Superior temporal gyrus (tissue), 1 donor: ENCODE results near the gene CRACR2A.

Source experiments
- DNase-seq: peaks from one replicate; pipeline ENCODE4 v3.0.0-alpha.2; 2016; ENCODE audit errors: extremely low spot score

CRACR2A gene

GRCh38 chr12:3651585-3652424 is 101.1 kb downstream of the CRACR2A start:
- DNase-seq = no peak

GRCh38 chr12:3647504-3647903 is 105.4 kb downstream of the CRACR2A start:
- no peak for DNase-seq

GRCh38 chr12:3646561-3647241 is 106.2 kb downstream of the CRACR2A start:
- no peak for DNase-seq

GRCh38 chr12:3645091-3645490 is 107.8 kb downstream of the CRACR2A start:
- DNase-seq = no peak

GRCh38 chr12:3644104-3644503 is 108.8 kb downstream of the CRACR2A start:
- no peak for DNase-seq

- no peak for DNase-seq
Measured at GRCh38 chr12:3641428-3642018, 111.4 kb downstream of the CRACR2A start.

GRCh38 chr12:3636328-3636727 is 116.6 kb downstream of the CRACR2A start:
- no peak for DNase-seq

- no peak for DNase-seq
Measured at GRCh38 chr12:3634348-3634747, 118.6 kb downstream of the CRACR2A start.

GRCh38 chr12:3633396-3633795 is 119.5 kb downstream of the CRACR2A start:
- DNase-seq = no peak

- no peak for DNase-seq
Measured at GRCh38 chr12:3632754-3633153, 120.2 kb downstream of the CRACR2A start.

- no peak for DNase-seq
Measured at GRCh38 chr12:3632256-3632655, 120.7 kb downstream of the CRACR2A start.

GRCh38 chr12:3631759-3632158 is 121.2 kb downstream of the CRACR2A start:
- DNase-seq = no peak

GRCh38 chr12:3631272-3631637 is 121.7 kb downstream of the CRACR2A start:
- DNase-seq = no peak

- no peak for DNase-seq
Measured at GRCh38 chr12:3630621-3631271, 122.2 kb downstream of the CRACR2A start.

GRCh38 chr12:3630111-3630510 is 122.8 kb downstream of the CRACR2A start:
- no peak for DNase-seq

- no peak for DNase-seq
Measured at GRCh38 chr12:3629057-3629830, 123.7 kb downstream of the CRACR2A start.

GRCh38 chr12:3628629-3629028 is 124.3 kb downstream of the CRACR2A start:
- no peak for DNase-seq

GRCh38 chr12:3627336-3627735 is 125.6 kb downstream of the CRACR2A start:
- DNase-seq = no peak

GRCh38 chr12:3624273-3624672 is 128.6 kb downstream of the CRACR2A start:
- DNase-seq = no peak

- DNase-seq = no peak
Measured at GRCh38 chr12:3622822-3623690, 129.9 kb downstream of the CRACR2A start.
